Measurements from ENCODE around the gene DOLK.

GRCh38 chr9:128909859-128910258 is 37.5 kb downstream of the DOLK start:
- TF ChIP-seq CTCF (IDR thresholded peaks at IDR 0.05) = no peak
- TF ChIP-seq POLR2A (IDR thresholded peaks at IDR 0.05) = no peak

All from body of pancreas (tissue), 4 donors.